HUES48 (cell line): Measurements from ENCODE around the gene R3HDM2.

ENCODE experiments used
- H3K27ac ChIP-seq: one replicate; pipeline ENCODE4 v1.7.0; 2013; ENCODE audit warnings: low read depth, low read length, inconsistent platforms
- H3K27me3 ChIP-seq: 2 replicates; pipeline ENCODE4 v1.6.1; 2013; ENCODE audit warnings: mild to moderate bottlenecking, low read length; ENCODE audit not compliant: control insufficient read depth, insufficient read depth
- H3K36me3 ChIP-seq: 2 replicates; pipeline ENCODE4 v1.6.1; 2013; ENCODE audit warnings: low read length; ENCODE audit not compliant: control insufficient read depth, insufficient read depth
- H3K4me1 ChIP-seq: 2 replicates; pipeline ENCODE4 v1.6.1; 2013; ENCODE audit warnings: mild to moderate bottlenecking, low read length; ENCODE audit not compliant: control insufficient read depth, insufficient read depth
- H3K4me3 ChIP-seq: 2 replicates; pipeline ENCODE4 v1.5.1; 2013; ENCODE audit warnings: mild to moderate bottlenecking, low read depth, low read length
- H3K9ac ChIP-seq: 2 replicates; pipeline ENCODE4 v1.6.1; 2013; ENCODE audit warnings: mild to moderate bottlenecking, low read depth, low read length, moderate library complexity
- H3K9me3 ChIP-seq: 2 replicates; pipeline ENCODE4 v1.6.1; 2013; ENCODE audit warnings: low read length; ENCODE audit not compliant: control insufficient read depth, insufficient read depth

R3HDM2 gene

GRCh38 chr12:57390174-57390573 is 40.7 kb downstream of the R3HDM2 start:
- H3K9me3 ChIP-seq, result no peaks in the 10 kb centered on the region
- H3K4me3 ChIP-seq, result no peak overlapping the region
- peaks cover 10% of the 10 kb centered on the region for H3K4me1 ChIP-seq
- H3K36me3 ChIP-seq, result 0 out of 2 replicates have a peak, but pooled peaks cover 6% of the 10 kb centered on the region
- no peak overlapping the region for H3K9ac ChIP-seq
- H3K27ac ChIP-seq, result no peak overlapping the region
- H3K27me3 ChIP-seq, result no peaks in the 10 kb centered on the region

GRCh38 chr12:57389033-57389432 is 41.8 kb downstream of the R3HDM2 start:
- Histone ChIP-seq H3K36me3 (0 out of 2 replicates have a peak, but pooled peaks cover 5% of the 10 kb centered on the region), H3K9me3 (no peaks in the 10 kb centered on the region), H3K4me3 (no peak overlapping the region), H3K27ac (peak overlapping the region; percentile 30), H3K4me1 (peaks cover 10% of the 10 kb centered on the region), H3K27me3 (no peaks in the 10 kb centered on the region), H3K9ac (no peak overlapping the region)

- H3K4me3 ChIP-seq, result no peak overlapping the region
- no peak overlapping the region for H3K9ac ChIP-seq
- no peak overlapping the region for H3K27ac ChIP-seq
- 0 out of 2 replicates have a peak, but pooled peaks cover 5% of the 10 kb centered on the region for H3K36me3 ChIP-seq
- no peaks in the 10 kb centered on the region for H3K9me3 ChIP-seq
- H3K4me1 ChIP-seq, result peaks cover 10% of the 10 kb centered on the region
- H3K27me3 ChIP-seq, result no peaks in the 10 kb centered on the region
Measured at GRCh38 chr12:57388425-57388824, 42.4 kb downstream of the R3HDM2 start.

DNA sequence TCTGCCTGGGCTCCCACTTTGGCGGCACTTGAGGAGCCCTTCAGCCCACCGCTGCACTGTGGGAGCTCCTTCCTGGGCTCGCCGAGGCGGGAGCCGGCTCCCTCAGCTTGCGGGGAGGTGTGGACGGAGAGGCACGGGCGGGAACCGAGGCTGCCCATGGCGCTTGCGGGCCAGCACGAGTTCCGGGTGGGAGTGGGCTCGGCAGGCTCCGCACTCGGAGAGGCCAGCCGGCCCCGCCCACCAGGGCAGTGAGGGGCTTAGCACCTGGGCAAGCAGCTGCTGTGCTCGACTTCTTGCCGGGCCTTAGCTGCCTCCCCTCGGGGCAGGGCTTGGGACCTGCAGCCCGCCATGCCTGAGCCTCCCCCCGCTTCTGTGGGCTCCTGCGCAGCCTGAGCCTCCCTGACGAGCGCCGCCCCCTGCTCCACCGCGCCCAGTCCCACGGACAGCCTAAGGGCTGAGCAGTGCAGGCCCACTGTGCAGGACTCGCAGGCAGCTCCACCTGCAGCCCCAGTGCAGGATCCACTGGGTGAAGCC is 44.6 kb downstream of the R3HDM2 start:
- no peak overlapping the region for H3K27ac ChIP-seq
- no peak overlapping the region for H3K9ac ChIP-seq
- H3K9me3 ChIP-seq, result no peaks in the 10 kb centered on the region
- no peaks in the 10 kb centered on the region for H3K36me3 ChIP-seq
- H3K4me1 ChIP-seq, result peaks cover 10% of the 10 kb centered on the region
- H3K27me3 ChIP-seq, result no peaks in the 10 kb centered on the region
- no peak overlapping the region for H3K4me3 ChIP-seq

GRCh38 chr12:57385586-57385985 is 45.3 kb downstream of the R3HDM2 start:
- H3K27ac ChIP-seq, result no peak overlapping the region
- H3K36me3 ChIP-seq, result no peaks in the 10 kb centered on the region
- H3K9me3 ChIP-seq, result no peaks in the 10 kb centered on the region
- H3K27me3 ChIP-seq, result no peaks in the 10 kb centered on the region
- peaks cover 10% of the 10 kb centered on the region for H3K4me1 ChIP-seq
- no peak overlapping the region for H3K4me3 ChIP-seq
- H3K9ac ChIP-seq, result no peak overlapping the region

- no peak overlapping the region for H3K4me3 ChIP-seq
- H3K9ac ChIP-seq, result no peak overlapping the region
- H3K4me1 ChIP-seq, result no peaks in the 10 kb centered on the region
- H3K36me3 ChIP-seq, result no peaks in the 10 kb centered on the region
- H3K27me3 ChIP-seq, result no peaks in the 10 kb centered on the region
- no peaks in the 10 kb centered on the region for H3K9me3 ChIP-seq
- H3K27ac ChIP-seq, result no peak overlapping the region
Measured at GRCh38 chr12:57384478-57384877, 46.4 kb downstream of the R3HDM2 start.

DNA sequence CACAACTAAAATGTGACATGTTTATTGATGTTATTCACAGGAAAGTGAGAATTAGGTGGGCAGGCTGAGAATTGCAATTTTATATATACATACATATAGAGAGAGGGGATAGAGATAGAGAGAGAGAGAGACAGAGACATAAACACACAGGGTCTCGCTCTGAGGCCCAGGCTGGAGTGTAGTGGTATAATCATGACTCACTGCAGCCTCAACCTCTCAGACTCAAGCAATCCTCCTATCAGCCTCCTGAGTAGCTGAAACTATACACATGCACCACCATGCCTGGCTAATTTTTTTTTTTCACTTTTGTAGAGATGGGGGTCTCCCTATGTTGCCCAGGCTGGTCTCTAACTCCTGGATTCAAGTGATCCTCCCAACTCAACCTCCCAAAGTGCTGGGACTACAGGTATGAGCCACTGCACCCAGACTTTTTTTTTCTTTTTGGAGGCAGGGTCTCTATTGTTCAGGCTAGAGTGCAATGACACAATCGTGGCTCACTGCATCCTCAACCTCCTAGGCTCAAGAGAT is 49.1 kb downstream of the R3HDM2 start:
- no peak overlapping the region for H3K9ac ChIP-seq
- no peaks in the 10 kb centered on the region for H3K9me3 ChIP-seq
- no peaks in the 10 kb centered on the region for H3K27me3 ChIP-seq
- H3K36me3 ChIP-seq, result no peaks in the 10 kb centered on the region
- H3K4me1 ChIP-seq, result no peaks in the 10 kb centered on the region
- no peak overlapping the region for H3K27ac ChIP-seq
- no peak overlapping the region for H3K4me3 ChIP-seq

GRCh38 chr12:57380300-57380699 is 50.5 kb downstream of the R3HDM2 start:
- Histone ChIP-seq H3K36me3 (no peaks in the 10 kb centered on the region), H3K4me3 (no peak overlapping the region), H3K27ac (no peak overlapping the region), H3K9me3 (no peaks in the 10 kb centered on the region), H3K9ac (no peak overlapping the region), H3K27me3 (no peaks in the 10 kb centered on the region), H3K4me1 (no peaks in the 10 kb centered on the region)

DNA sequence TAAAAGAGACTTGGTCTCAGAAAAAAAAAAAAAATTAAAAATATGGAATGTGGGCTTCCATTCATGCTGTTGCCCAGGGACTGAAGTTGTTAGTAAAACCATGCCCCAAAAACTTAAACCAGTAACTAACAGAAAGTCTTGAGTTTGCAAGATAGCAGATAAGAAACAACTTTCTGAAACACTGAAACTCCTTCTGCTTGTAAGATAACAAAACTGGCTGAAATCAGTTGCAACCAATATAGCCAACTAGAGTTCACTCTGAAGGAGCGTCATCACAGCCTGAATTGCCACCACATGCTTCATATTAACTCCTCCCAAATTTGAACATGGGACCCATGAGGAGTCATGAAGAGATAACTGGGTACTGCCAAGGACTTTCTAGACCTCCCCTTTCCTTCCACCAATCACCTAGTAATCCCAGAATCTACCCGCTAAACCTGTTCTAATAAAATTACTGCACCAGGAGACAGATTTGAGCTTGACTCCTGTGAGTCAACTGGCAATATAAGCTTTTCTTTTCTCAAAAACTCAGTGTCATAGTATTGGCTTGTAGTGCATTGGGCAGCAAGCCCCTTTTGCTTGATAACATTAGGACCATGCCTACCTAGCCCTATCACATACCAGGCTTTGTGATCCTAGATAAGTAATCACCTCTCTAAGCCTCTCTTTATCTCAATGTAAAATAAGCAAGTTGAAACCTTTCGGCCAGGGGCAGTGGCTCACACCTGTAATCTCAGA is 53.6 kb downstream of the R3HDM2 start:
- H3K9ac ChIP-seq, result no peak overlapping the region
- no peaks in the 10 kb centered on the region for H3K9me3 ChIP-seq
- no peaks in the 10 kb centered on the region for H3K27me3 ChIP-seq
- no peak overlapping the region for H3K27ac ChIP-seq
- H3K36me3 ChIP-seq, result no peaks in the 10 kb centered on the region
- H3K4me3 ChIP-seq, result no peak overlapping the region
- no peaks in the 10 kb centered on the region for H3K4me1 ChIP-seq

DNA sequence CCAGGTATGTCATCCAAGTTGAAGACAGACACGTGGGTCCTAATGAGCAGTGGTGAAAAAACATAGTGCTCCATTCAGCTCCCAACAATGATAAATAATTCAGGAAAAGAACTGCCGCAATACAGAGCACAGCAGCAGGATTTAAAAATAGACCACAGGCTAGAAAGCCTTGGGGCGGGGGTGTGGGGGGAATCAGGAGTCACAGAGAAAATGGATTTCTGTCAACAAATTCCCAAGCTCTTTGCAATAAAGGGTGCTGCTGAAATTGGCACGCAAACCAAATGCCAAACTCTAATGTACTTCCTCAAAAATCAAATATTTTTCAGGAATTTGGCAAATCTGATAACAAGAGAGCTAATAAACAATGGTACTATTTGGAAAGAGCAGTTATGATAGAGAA is 58.6 kb downstream of the R3HDM2 start:
- Histone ChIP-seq H3K36me3 (no peaks in the 10 kb centered on the region), H3K4me3 (no peak overlapping the region), H3K4me1 (no peaks in the 10 kb centered on the region), H3K27me3 (no peaks in the 10 kb centered on the region), H3K9ac (no peak overlapping the region), H3K27ac (no peak overlapping the region), H3K9me3 (no peaks in the 10 kb centered on the region)

DNA sequence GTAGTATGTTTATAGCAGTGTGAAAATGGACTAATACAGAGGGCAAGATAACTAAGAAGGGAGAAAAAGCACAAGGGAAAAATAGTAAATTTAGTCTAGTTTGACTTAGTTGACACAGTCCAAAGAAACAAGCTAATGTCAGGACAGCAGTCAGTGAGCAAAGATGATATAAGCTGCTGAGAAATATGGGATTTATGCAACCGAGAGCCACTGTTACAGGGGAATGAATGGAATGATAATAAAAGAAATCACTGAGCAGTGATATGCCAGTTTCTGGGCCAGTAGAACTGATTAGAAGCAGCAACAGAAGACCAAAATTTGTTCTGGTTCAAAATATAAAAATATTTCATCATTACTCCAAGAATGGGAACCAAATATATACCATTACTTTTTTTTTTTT is 60.1 kb downstream of the R3HDM2 start:
- H3K27me3 ChIP-seq, result no peaks in the 10 kb centered on the region
- H3K9ac ChIP-seq, result no peak overlapping the region
- no peaks in the 10 kb centered on the region for H3K4me1 ChIP-seq
- H3K4me3 ChIP-seq, result no peak overlapping the region
- no peak overlapping the region for H3K27ac ChIP-seq
- H3K36me3 ChIP-seq, result no peaks in the 10 kb centered on the region
- no peaks in the 10 kb centered on the region for H3K9me3 ChIP-seq
